GM18520 (cell line): ENCODE results near the gene ANAPC1.
A peak's percentile ranks its signal among the peaks of the same experiment; 100 is the strongest.
"Not testable (repeated sequence)": the region's sequence is repeated elsewhere in the genome, so short reads cannot be mapped to it uniquely, and the experiment has no call there.

Source experiments
- ATAC-seq: cut with Tn5 transposase; IDR thresholded peaks from one replicate; pipeline ENCODE4 v1.9.1; 2021; ENCODE audit not compliant: unreplicated experiment

The ANAPC1 gene

GRCh38 chr2:111883661-111884591 lies at the start of gene ANAPC1:
Gene ANAPC1, minus strand, starts transcription at chr2:111884193. Its CDS starts 3,368 bp downstream, at chr2:111880825.
- peak; percentile 63 for ATAC-seq

- ATAC-seq, result no peak
These were observed 48.9 kb upstream of the ANAPC1 start for GRCh38 chr2:111932841-111933291.

GRCh38 chr2:111930875-111931274 lies 46.9 kb upstream of the ANAPC1 start:
- ATAC-seq, result no peak

GRCh38 chr2:111930409-111930808 lies 46.4 kb upstream of the ANAPC1 start:
- no peak for ATAC-seq

GRCh38 chr2:111927723-111928122 lies 43.7 kb upstream of the ANAPC1 start:
- ATAC-seq, result no peak

GRCh38 chr2:111924617-111925107 lies 40.7 kb upstream of the ANAPC1 start:
- no peak for ATAC-seq

- ATAC-seq, result no peak
These were observed 39.3 kb upstream of the ANAPC1 start for GRCh38 chr2:111923276-111923804.

GRCh38 chr2:111919794-111920608 lies 36.0 kb upstream of the ANAPC1 start:
- no peak for ATAC-seq

- ATAC-seq, result no peak
These were observed 35.4 kb upstream of the ANAPC1 start for GRCh38 chr2:111919365-111919764.

- ATAC-seq, result no peak
These were observed 34.4 kb upstream of the ANAPC1 start for GRCh38 chr2:111918383-111918806.

- no peak for ATAC-seq
These were observed 33.1 kb upstream of the ANAPC1 start for GRCh38 chr2:111917106-111917505.

GRCh38 chr2:111912547-111912946 lies 28.6 kb upstream of the ANAPC1 start:
- no peak for ATAC-seq

- not testable (repeated sequence) for ATAC-seq
These were observed 27.4 kb upstream of the ANAPC1 start for GRCh38 chr2:111911295-111911977.

GRCh38 chr2:111910609-111911277 lies 26.8 kb upstream of the ANAPC1 start:
- ATAC-seq, result no peak

- ATAC-seq, result not testable (repeated sequence)
These were observed 26.0 kb upstream of the ANAPC1 start for GRCh38 chr2:111909997-111910396.

- no peak for ATAC-seq
These were observed 25.1 kb upstream of the ANAPC1 start for GRCh38 chr2:111909079-111909478.

- no peak for ATAC-seq
These were observed 24.6 kb upstream of the ANAPC1 start for GRCh38 chr2:111908578-111908977.

GRCh38 chr2:111905990-111906735 lies 22.2 kb upstream of the ANAPC1 start:
- no peak for ATAC-seq

GRCh38 chr2:111905475-111905869 lies 21.5 kb upstream of the ANAPC1 start:
- not testable (repeated sequence) for ATAC-seq
